ENCODE measurements around the gene AFDN.

The AFDN gene

DNA sequence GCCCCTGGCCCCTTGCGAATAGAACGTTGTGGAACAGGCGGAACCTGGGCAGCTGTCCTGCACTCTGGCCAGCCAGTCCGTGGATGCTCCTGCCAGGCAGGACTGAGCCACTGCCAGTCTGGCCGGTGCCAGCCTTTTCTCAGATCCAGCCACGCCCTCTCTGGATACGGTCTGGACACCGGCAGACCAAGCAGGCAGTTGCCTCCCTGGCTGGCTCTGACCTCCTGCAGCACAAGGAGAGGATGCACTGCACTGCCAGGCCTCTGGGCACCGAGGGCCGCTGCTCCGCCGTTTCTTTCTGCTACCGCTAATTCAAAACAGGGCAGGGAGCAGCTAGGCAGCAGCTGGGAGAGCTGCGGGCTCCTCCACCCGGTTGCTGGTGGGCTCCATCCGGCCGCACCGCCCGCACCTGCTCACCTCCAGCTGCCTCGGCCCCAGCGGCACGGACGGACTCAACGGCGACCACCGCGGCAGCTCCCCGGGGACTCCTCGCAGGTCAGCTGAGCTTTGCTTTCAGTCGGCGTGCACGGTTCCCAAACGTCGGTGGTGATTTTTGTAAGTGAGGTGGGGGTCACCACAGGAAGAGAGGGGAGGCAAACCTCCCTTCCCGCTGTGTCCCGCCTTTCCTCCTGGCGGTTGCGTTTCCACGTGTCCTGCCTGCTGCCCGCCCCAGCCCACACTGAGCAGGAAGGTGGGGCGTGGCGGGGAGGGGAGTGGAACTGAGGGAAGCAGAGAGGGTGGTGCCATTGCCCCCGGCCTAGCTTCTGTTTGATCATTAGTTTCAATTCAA, 30.3 kb upstream of the AFDN start:
- DNase-seq (ENCODE audit: low read depth), result no peak

DNA sequence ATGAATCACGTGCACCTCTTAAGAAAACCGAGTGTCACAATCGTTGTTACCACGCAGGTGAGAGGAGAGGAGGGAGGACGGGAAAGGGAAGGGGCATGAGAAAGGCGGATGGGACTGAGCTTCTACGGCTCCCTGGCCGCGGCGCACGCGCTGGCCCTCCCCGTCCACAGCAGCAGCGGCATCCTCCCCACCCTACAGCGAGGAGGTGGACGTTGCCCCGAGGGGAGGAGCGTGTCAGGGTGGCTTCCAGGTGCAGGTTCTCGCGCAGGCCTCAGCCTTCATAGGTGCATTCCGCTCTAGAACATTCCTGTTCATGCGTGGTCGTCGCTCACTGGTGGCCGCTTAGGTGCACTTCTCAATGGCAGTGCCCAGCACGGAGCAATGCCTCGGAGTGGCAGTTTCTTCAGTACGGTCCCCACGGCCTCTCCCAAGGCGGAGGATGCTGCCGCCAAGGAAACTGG, 29.7 kb upstream of the AFDN start:
- no peak for DNase-seq (ENCODE audit: low read depth)

DNA sequence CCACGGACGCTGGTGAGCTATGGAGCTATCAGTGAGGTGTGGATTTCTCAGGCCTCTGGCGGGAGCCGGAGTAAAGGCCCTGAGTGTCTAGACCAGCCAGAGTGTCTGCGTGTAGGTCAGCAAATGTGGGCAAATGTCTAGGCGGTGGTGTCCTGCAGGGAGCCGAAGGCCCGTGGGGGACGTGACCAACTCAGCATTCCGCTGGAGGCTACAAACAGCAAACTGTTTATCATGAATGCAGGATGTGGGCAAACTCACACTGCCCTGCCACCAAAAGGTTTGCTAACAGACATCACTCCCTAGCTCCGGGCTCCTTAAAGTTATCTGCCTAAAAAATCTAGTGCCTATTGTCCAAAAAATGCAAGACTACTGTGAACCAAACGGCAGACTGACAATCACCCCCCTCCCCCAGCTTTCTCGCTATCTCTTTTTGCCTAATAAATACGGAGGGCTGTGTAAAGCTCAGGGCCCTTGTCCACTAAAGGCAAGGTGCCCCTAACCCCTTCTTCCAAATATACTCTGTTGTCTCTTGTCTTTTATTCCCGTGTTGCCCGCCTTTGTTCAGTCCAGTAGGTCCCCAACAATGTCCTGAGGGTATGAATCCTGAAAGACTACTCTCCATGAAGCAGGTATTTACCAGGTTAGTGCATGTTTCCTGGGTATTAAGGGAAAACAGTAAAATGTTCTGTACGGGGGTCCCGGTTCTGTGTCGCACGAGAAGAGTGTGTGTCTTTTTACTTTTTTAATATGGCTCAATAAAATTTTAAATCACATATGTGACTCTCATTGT, 29.0 kb upstream of the AFDN start:
- no peak for DNase-seq (ENCODE audit: low read depth)

DNA sequence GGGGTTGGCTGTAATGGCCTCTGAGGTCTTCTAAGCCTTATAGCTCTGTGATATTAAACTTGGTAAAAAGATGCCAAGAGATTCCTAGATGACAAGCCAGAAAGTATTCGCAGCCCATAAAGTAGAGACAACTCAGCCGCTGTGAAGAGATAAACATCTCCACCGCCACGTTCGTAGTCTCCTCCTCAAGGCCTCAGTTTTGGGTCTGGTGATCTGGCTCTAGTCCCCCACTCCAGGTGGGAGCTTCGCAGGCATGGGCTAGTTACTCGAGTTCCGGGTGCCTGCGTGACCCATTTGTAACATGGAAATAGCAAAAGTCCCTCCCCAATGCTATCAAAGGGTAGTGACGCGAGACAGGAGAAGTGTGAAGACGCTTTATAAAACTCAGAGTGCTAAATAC, 28.3 kb upstream of the AFDN start:
- DNase-seq (ENCODE audit: low read depth), result no peak

DNA sequence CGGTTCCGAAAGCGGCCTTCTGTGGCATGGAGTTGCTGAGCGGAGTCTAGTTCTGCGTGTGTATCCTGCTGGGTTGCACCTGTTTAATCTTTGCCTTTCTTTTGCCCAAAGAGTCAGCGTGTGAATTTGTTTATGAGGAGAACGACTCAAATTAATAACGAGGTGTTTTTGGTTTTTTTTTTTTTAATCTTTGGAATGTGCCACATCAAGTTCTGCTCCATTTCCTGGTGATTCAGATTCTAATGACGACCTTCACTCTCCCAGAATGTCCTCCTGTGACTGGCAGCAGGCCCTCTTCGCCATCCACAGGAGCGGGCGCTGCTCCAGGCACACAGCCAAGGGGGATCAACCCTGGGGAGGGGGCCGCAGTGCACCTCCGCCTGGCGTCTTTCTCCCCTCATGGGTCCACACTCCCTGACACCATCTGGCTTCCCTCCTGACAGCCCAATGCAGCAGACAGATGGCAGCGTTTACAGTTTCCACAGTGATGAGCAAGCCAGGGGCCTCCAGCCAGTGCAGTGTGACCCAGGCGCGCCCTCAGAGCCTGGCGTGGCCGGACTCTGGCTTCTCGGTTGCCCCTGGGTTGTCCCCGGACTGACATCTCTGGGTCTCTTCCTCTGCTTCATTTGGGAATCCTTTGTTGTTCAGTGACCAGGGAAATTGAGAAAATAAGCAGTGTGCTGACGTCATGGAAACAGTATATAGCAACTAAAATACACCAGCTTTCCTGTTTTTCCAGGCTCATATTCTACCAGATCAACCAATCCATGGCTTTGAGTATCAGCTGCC, 27.5 kb upstream of the AFDN start:
- no peak for DNase-seq (ENCODE audit: low read depth)

DNA sequence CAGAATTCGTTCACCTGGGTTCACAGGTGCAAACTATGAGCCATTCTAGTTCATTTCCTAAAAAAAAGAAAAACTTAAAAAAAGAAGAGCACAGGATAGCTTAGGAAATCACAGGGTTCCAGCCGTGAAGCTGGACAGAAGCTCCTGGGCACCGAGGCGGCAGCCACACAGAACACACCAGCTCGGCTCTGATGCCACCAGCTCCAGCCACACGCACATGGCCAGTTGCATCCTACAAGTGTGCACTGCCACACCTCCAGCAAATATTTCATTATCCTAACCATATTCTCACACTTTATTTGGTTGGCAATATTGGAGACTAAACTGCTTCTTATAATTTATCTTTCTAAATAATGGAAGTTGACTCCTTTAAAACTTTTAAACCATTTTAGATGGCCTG, 26.2 kb upstream of the AFDN start:
- DNase-seq (ENCODE audit: low read depth), result no peak

DNA sequence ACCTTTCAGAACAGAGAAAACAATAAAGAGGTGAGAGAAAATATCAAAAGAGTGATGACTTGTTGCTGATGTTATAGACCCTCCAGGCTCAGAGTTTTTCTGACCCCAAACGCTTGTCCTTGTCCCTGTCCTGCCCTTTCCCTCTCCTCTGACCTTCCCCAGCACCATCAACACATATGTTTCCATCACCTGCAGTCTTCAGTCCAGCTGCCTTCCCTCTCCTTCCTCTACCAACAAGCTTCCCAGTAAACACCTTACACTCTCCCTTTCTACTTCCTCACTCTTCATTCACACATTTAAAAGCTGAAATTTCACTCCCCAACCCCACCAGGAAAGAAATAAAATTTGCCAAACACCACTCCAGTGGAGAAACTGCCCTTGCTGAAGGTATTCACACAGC, 25.4 kb upstream of the AFDN start:
- DNase-seq (ENCODE audit: low read depth), result no peak

DNA sequence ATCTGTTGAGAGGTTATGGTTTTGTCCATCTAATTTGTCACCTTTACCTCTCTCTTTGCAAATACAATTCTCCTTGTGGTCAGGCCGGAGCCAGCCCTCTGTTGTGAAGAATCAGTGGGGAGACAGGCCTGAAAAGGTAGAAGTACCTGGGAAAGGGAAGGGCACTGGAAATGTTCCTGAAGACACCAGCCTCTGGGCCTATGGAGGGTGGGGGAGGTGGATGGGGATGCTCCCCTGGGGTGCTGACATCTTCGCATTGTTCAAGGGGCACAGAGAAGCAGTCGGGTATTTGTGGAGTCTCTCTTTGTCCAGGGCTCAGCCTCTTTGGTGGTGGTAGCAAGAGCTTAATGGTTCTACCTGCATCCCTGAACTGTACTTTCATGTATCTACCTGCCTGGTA, 24.4 kb upstream of the AFDN start:
- DNase-seq (ENCODE audit: low read depth), result no peak

DNA sequence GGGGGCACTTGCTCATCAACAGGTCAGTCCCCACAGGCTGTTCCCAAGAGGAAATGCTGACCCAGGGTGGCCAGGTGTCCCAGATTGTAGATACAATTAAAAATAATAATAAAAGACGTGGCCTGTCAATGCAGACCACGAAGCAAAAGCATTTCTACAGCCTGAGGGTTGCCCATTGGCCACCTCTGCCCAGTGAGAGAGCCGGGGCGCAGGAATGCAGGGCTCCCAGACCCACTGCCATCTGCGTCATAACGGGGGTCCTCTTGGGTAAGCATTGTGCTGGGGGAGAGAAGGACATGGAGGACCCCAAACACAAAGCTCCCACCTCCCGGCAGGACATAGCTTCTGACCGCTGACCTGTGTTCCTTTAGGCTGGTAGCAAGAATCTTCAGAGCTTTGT, 22.9 kb upstream of the AFDN start:
- no peak for DNase-seq (ENCODE audit: low read depth)

DNA sequence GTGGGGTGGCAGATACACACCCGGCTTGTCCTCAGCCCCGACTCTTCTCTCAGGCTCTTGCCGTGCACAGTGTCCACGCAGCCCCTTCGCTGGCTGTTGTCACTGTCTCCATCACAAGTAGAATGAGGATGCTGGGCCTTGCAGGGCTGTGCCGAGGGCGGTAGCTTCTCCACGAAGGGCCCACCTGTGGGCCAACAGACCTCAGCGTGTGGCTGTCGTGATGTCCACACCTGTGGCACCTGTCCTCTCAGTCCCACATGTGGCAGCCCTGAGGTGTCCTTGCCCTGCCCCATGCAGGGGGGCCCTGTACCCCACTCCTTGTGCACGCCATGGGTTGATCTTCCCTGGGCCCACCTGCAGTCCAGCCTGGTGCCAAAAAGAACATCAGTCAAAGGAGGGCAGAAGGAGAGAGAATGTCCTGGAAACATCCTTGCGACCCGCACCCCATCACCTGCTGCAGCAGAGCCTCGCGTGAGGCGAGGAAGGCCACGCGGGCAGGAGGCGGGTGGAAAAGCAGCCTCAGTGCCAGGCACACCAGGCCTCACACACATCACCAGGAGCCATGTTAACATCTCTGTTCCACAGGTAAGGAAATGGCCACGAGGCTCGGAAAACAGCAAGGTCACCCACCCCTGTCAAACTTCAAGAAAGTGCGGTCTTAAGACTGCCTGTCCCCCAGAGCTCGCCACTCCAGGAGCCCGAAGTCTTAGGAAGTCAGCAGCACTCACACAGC, 22.3 kb upstream of the AFDN start:
- DNase-seq (ENCODE audit: low read depth), result no peak

DNA sequence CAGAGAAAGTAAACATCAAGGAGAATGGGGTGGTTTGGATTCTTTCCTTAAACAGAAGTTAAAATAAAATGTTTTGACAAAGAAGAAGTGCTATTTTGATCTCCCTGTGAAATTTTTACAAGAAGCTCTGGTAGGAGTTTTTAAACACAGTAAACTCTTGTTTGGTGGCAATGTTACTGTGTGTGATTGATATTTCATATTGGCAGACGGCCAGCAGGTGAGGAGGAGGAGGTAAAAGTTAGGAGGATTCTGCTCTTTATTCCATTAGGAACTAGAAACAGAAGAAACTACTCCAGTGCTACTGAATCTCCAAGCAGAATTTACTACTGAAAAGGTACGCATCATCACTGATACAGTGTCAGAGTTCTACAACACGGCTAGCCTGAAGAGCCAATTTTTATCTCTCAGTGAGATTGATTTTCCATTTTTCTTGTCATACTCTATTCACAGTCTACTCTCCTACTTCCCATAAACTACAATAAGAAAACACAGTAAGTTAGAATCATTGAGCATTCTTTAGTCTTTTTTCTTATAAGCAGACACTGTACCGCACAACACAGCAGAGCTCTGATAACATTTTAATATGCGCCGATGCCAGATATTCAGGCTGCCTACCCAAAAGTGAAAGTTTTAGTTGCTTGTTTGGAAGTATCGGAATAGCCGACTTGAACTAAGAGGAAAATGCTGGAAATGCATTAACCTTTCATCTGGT, 21.2 kb upstream of the AFDN start:
- DNase-seq (ENCODE audit: low read depth), result no peak

DNA sequence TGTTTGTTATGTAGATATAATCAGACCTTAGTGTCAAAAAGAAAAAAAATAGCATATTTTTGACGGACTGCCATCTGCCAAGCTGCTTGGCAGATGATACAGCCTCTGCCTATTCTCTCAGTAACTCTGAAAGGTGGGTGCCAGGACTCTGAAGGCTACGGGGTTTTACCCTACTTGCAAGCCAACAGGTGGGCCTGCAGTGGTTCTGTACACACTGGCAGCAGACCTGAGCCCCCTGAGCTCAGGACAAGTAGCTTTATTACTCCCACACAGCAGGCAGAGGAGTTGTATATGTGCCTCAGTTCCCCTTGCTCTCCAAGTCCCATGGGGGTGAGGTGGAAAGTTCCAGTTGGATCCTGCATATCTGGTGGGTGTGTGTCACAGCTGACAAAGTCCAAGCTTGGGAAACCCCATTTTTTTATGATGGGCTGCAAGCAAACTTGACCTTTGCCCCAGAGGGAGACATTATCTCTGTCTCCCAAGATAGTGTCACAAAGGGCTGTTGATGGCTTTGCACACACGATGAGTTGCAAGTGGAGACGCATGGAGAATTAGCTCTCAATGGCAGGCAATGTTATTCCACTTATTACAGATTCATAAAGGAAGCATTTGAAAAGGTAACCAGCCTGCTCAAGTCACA, 20.5 kb upstream of the AFDN start:
- DNase-seq (ENCODE audit: low read depth), result no peak

DNA sequence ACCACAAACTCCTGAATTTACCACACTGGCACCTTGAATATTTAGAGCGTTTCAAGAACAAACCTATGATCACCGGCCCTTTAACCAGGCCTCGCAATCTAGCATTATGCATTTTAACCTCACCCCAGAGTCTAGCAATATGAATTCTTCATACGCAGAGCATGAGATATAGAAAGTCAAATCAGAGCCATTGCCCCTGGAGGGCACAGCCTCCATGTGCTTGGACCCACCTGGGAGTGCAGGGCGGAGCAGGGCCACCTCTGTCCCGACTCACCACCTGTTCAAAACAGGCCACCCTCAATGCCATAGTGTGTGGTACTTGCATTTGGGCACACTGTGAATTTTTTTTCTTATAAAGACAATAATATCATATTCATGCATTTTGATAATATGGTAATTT, 19.5 kb upstream of the AFDN start:
- no peak for DNase-seq (ENCODE audit: low read depth)

DNA sequence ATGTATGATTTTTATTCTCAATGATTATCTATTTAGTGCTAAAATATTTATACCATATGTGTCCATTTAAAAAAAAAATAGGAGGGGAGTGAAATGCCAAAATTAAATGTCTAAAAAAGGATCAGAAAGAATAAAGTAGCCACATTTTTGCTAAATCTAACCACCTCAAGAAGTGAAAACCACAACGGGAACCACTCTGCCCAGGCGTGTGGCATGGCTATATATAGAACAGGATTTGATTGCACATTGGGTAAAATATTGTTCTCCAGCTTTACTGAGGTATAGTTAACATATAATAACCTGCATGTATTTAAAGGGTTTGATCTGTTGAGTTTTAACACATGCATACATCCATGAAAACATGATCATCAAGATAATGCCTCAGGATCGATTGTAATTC, 19.0 kb upstream of the AFDN start:
- DNase-seq (ENCODE audit: low read depth), result no peak

DNA sequence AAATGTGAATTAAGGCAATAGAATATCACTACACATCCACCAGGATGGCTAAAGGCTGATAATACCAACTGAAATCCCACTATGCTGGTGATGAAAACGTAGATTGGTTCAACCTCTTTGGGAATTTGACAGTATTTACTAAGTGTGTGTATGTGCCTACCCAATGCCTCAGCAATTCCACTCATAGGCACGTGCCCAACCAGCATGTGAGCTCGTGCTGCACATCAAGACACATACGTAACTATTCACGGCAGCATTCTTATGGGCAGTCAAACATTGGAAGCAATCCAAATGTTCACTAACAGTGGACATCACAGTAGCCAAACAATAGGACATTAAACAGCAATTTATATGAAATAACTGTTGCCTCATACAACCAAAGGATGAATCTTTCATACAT, 15.7 kb upstream of the AFDN start:
- DNase-seq (ENCODE audit: low read depth), result no peak

DNA sequence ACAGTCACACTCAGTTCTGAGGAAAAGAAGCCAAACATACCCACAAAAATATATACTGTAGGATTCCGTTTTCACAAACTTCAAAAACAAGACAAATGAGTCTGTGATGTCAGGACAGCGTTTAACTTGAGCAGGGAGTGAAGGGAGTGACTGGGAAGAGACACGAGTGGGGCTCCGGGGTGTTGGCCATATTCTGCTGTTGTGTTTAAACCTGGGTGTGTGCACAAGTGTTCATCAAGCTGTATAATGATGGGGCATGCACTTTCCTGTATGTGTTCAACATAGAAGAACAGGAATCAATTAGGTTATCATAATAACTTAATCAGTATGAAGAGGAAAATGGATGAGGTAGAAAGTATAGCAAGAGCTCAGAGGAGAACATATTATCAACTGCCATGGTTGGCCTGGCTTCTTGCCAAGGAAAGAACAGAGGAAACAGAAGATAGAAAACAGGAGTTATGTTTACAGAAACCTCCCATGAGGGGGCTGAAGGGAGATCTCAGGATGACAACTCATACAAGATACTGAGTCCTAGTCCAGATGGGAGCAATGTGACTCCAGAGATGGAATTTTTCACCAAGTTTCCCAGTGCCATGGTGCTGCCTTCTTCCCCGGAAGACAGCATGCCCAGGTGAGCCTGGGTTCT, 15.1 kb upstream of the AFDN start:
- DNase-seq (ENCODE audit: low read depth), result no peak

DNA sequence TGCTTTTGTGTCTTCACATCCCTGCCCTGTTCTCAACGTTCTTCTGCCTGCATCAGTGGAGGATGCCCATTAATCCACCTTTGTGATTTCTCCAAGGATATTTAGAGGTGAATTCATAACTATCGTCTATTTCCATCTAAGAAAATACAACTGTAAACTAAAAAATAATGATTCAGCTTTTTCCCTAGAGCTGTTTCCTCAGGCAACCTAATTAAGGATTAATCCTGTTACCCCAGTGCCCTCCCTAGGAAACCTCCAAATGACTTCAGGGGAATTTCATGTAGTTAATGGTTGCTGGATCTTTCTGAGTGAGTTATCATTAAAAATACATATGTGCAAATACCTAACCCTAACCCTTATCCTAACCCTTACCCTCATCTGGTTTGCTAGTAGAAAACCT, 14.6 kb upstream of the AFDN start:
- no peak for DNase-seq (ENCODE audit: low read depth)

DNA sequence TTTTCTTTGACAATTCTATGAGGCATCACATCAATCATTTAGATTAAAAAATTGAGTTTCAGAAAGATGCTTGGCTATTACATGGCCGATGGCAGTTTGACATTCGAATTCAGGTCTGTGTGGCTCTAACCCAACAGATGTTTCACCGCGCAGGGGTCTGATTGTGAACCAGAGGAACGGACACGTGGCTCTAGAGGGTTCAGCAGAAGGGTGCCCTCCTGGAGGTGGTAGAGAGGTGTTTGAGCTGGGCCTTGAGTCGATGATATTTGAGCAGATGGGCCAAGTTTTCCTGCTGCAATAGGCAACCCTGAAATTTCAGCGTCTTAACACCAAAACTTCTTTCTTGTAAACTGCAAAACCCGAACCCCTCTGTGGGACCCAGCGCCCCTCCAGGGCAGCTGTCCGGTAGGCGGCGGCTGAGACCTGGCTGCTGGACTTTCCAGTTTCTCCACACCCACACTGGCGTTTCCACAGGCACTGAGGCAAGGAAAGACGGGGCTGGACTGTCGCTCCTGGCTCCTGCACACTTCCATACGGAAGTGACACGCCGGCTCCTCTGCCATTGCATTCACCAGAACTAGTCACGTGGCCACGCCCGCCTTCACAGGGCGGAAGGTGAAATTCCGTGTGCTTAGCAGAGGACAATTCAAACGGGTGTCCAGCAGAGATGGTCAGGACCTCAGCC, 11.3 kb upstream of the AFDN start:
- no peak for DNase-seq (ENCODE audit: low read depth)

DNA sequence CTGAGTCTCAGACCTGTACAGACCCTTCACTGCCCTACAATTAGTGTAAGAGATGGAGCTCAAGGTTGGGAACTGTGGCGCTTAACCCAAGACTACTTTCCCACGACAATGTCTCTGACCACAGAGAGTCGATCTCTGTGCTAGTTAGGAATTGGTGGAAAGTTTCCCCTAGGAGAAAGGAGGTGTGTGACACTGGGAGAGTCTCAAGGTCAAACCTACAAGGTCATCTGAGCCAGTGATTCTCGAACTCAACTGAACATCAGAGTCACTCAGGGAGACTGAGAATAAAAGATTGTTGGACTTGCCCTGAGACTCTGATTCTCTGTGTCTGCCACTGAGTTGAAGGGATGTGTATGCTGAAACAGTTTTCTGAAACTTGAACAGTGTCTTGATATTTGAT, 9.7 kb upstream of the AFDN start:
- no peak for DNase-seq (ENCODE audit: low read depth)

DNA sequence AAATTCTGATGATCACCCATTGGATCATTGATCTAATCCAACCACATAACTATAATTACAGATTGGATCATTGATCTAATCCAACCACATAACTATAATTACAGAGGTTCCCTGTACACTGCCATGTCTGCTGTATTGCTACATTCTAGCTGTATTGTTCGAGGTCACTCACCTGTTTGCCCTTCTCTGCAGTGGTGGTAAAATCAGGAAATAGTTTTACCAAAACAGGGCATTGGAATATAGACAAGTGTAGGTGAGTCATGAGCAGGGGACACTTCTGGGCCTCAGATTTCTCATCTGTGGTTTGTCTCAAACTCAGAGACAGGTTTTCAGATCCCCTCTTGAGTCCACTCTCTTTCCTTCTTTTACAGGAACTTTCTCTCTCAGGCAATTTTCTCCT, 9.0 kb upstream of the AFDN start:
- no peak for DNase-seq (ENCODE audit: low read depth)
